Stimulated activated naive CD8-positive, alpha-beta T cell treated with anti-CD3 and anti-CD28 coated beads, Interleukin-15, Interleukin-2, amounts not matched to agents 100 ng/mL and 50 ng/mL, for 24 hours (primary cell): ENCODE results near the gene RNF130.
"Not testable (repeated sequence)": the region's sequence is repeated elsewhere in the genome, so short reads cannot be mapped to it uniquely, and the experiment has no call there.

Experiments
- H3K27ac Mint-ChIP-seq: one replicate; pipeline ENCODE4 v1.8.0; 2021; ENCODE audit warnings: mild to moderate bottlenecking, mixed read lengths
- H3K27me3 Mint-ChIP-seq: one replicate; pipeline ENCODE4 v1.8.0; 2021; ENCODE audit warnings: mixed read lengths
- H3K36me3 Mint-ChIP-seq: one replicate; pipeline ENCODE4 v1.8.0; 2021; ENCODE audit warnings: low read depth, mixed read lengths
- H3K4me1 Mint-ChIP-seq: one replicate; pipeline ENCODE4 v1.8.0; 2021; ENCODE audit warnings: low read depth, mixed read lengths
- H3K4me3 Mint-ChIP-seq: one replicate; pipeline ENCODE4 v1.8.0; 2021; ENCODE audit warnings: mild to moderate bottlenecking, mixed read lengths
- H3K9me3 Mint-ChIP-seq: one replicate; pipeline ENCODE4 v1.8.0; 2021; ENCODE audit warnings: mixed read lengths

Gene RNF130

DNA sequence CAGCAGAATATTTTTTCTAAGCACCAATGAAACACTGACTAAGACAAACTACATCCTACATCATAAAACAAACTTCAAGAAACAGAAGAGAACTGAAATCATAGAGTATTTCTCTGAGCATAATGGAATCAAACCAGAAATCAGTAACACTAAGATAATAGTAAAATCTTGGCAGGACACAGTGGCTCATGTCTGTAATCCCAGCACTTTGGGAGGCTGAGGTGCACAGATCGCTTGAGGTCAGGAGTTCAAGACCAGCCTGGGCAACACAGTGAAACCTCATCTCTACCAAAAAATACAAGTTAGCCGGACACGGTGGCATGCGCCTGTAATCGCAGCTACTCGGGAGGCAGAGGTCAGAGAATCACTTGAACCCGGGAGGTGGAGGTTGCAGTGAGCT, 63.1 kb downstream of the RNF130 start:
- Mint-ChIP-seq H3K4me1 (peaks cover 26% of the 10 kb centered on the region), H3K4me3 (no peak overlapping the region), H3K9me3 (no peaks in the 10 kb centered on the region), H3K27me3 (no peaks in the 10 kb centered on the region), H3K36me3 (peaks cover 14% of the 10 kb centered on the region), H3K27ac (no peak overlapping the region)

DNA sequence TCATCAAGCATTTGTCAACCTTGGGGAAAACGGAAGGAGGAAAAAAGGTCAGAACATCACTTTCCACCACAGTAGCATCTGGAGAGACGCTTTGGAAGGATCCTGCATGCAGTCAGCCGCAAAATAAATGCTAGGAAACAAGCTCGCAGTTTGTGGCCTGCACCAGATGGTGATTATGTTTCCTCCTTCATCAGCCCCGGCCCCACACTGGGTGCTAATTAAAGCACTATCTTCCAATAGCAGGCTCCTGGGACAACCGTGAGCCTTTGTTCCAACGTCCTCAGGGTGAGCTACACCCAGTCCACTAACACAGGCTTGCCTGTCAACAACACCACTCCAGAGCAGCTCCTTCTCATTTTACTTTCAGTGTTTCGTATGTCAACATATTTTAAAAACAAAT, 64.0 kb downstream of the RNF130 start:
- Mint-ChIP-seq H3K9me3 (no peaks in the 10 kb centered on the region), H3K36me3 (peaks cover 14% of the 10 kb centered on the region), H3K27me3 (no peaks in the 10 kb centered on the region), H3K4me3 (no peak overlapping the region), H3K4me1 (peaks cover 26% of the 10 kb centered on the region), H3K27ac (no peak overlapping the region)

DNA sequence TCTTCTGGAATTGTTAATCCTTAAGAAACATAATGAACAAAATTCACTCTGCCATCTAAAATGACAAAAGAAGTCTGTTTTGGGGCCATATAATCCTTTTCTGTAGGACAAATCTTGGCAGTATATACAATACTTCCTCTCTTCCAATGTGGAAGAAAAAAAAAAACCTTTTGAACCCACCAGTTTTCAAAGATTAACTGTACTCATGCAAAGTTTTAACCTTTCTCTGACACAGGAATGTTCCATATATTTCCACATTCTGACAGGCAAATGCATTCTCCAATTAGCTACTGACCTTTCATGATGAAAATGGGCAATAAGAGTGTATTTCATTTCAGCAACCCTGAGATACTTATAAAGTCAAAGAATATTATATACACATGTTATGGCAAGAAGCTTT, 65.4 kb downstream of the RNF130 start:
- Mint-ChIP-seq H3K4me3 (no peak overlapping the region), H3K36me3 (peaks cover 14% of the 10 kb centered on the region), H3K9me3 (no peaks in the 10 kb centered on the region), H3K4me1 (peaks cover 26% of the 10 kb centered on the region), H3K27me3 (no peaks in the 10 kb centered on the region), H3K27ac (no peak overlapping the region)

DNA sequence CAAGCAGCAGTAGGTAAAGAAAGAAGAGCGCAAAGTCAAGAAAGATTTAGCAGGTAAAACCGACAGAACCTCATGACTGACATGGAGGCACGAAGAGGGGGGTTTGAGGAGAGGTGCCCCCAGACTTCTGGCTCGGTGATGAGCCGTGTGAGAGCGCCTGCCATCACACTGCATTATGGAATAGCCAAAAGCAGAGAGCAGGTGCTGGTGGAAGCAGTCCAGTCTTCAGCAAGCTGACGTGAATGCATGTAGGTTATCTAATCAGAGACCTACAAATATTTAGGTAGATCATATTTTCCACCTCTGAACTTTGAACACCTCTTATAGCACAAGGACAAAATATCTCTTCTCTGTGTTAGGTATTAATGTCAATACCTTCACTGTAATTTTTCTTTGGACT, 68.4 kb downstream of the RNF130 start:
- no peak overlapping the region for H3K27ac Mint-ChIP-seq
- H3K4me1 Mint-ChIP-seq, result peaks cover 24% of the 10 kb centered on the region
- H3K9me3 Mint-ChIP-seq, result peaks cover 4% of the 10 kb centered on the region
- H3K4me3 Mint-ChIP-seq, result no peak overlapping the region
- H3K36me3 Mint-ChIP-seq, result peaks cover 3% of the 10 kb centered on the region
- no peaks in the 10 kb centered on the region for H3K27me3 Mint-ChIP-seq

DNA sequence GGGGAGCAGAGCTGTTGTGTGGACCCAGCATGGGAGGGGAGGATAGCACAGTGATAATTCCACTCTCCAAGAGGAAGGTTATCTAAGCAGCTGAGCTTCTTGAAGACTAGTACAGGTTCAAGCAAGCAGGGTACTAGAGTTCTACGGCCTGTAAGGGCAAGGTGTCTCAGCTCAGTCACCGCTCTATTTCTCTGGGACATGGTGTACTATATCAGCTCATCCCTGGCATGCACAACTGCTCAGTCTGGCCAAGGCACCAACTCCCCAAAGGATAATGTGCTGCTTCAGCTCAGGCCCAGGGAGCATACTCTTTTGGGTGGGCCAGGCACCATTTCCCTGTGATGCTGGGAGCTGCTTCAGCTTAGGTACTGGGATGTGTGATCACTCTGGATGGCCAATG, 69.8 kb downstream of the RNF130 start:
- Mint-ChIP-seq H3K27ac (no peak overlapping the region), H3K36me3 (peaks cover 3% of the 10 kb centered on the region), H3K27me3 (no peaks in the 10 kb centered on the region)

DNA sequence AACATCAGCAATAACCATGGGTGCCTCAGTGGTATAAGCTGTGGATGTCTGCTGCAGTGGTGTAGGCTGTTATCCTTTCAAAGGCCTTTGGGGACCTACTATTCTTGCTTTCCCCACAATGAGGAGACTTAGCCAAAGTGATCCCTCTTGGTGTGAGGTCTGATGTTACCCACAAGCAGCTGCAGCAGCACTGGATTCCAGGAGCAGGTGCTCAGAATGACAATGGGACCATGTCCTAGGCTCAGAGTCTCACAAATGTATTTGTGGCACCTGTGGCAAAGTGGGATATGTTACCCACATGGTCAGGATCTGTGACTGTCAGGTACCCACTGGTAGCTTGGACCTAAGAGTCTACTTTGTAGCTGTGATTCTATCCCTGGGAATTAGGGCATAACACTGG, 70.4 kb downstream of the RNF130 start:
- Mint-ChIP-seq H3K4me3 (no peak overlapping the region), H3K27me3 (no peaks in the 10 kb centered on the region), H3K27ac (no peak overlapping the region), H3K36me3 (peaks cover 3% of the 10 kb centered on the region), H3K4me1 (peaks cover 4% of the 10 kb centered on the region), H3K9me3 (peaks cover 5% of the 10 kb centered on the region)

More for the DNA sequence above, 69.8 kb downstream of the RNF130 start:
- H3K9me3 Mint-ChIP-seq, result peaks cover 5% of the 10 kb centered on the region
- H3K4me1 Mint-ChIP-seq, result peaks cover 10% of the 10 kb centered on the region
- H3K4me3 Mint-ChIP-seq, result no peak overlapping the region

DNA sequence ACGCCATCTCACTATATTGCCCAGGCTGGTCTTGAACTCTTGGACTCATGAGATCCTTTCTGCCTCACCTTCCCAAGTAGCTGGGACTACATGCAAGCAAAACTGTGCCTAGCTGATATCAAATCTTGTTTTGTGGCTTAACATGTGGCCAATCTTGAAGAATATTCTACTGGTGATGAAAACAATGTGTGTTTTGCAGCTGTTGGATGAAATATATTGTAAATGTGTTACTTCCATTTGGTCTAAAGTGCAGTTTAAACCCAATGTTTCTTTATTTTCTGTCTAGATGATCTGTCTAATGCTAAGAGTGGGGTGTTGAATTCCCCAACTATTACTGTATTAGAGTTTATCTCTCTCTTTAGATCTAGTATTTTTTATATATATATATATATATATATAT, 73.1 kb downstream of the RNF130 start:
- Mint-ChIP-seq H3K4me1 (no peaks in the 10 kb centered on the region), H3K27me3 (no peaks in the 10 kb centered on the region), H3K9me3 (peaks cover 5% of the 10 kb centered on the region), H3K36me3 (no peaks in the 10 kb centered on the region), H3K4me3 (no peak overlapping the region), H3K27ac (no peak overlapping the region)

DNA sequence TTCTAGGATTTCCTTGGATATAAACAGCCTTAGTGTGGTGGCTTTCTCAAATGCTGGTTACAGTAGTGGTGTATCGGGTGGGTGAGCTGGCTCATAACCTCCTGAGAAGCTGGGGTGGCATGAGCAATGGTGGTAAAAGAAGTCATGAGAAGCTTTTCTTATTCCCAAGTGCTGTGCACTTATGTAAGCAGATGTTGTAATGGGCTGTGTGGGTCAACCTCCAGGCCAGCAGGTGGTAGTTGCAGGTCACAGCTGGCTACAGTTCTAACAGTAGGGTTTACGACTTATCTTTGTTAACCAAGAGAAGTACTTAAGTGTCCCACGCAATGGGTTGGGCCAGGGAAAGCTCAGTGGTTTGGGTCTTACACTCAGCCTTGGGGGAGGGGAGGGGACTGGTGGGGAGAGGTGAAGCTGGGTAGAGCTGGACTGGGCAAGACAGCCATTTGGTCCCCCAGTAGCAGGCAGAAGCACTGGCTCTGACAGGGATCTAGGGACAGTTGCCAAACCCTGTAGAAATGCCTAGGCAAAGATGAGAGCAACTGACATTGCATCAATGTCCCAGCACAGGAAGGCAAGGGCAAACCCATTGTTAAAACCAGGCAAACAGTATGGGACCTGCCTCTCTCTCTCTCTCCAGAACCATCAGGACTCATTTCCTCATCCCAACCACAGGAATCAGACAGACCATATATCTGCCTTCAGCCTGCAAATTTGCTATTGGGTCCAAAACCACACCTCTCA, 76.8 kb downstream of the RNF130 start:
- H3K27me3 Mint-ChIP-seq, result no peaks in the 10 kb centered on the region
- H3K4me3 Mint-ChIP-seq, result no peak overlapping the region
- no peaks in the 10 kb centered on the region for H3K4me1 Mint-ChIP-seq
- peaks cover 5% of the 10 kb centered on the region for H3K9me3 Mint-ChIP-seq
- no peaks in the 10 kb centered on the region for H3K36me3 Mint-ChIP-seq
- H3K27ac Mint-ChIP-seq, result no peak overlapping the region

DNA sequence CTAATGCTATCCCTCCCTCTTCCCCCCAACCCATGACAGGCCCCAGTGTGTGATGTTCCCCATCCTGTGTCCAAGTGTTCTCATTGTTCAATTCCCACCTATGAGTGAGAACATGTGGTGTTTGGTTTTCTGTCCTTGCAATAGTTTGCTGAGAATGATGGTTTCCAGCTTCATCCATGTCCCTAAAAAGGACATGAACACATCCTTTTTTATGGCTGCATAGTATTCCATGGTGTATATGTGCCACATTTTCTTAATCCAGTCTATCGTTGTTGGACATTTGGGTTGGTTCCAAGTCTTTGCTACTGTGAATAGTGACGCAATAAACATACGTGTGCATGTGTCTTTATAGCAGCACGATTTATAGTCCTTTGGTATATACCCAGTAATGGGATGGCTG, 78.7 kb downstream of the RNF130 start:
- not testable (repeated sequence) for H3K9me3 Mint-ChIP-seq, H3K36me3 Mint-ChIP-seq, H3K27ac Mint-ChIP-seq, H3K27me3 Mint-ChIP-seq, H3K4me1 Mint-ChIP-seq, H3K4me3 Mint-ChIP-seq

DNA sequence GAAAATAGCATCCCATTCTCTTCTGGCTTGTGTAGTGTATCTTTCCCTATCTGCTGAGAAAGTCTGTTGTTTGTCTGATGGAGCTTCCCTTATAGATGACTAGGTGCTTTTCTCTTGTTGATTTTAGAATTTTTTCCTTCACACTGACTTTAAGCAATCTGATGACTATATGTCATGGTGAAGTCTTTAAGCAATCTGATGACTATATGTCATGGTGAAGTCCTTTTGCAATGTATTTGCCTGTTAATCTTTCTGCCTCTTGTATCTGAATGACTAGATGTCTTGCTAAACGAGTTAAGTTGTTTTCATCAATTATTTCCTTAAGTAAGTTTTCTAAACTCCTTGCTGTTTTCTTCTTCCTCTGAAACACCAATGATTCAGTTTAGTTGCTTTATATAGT, 80.5 kb downstream of the RNF130 start:
- no peak overlapping the region for H3K4me3 Mint-ChIP-seq
- H3K4me1 Mint-ChIP-seq, result no peaks in the 10 kb centered on the region
- no peaks in the 10 kb centered on the region for H3K27me3 Mint-ChIP-seq
- H3K9me3 Mint-ChIP-seq, result no peaks in the 10 kb centered on the region
- no peaks in the 10 kb centered on the region for H3K36me3 Mint-ChIP-seq
- no peak overlapping the region for H3K27ac Mint-ChIP-seq

DNA sequence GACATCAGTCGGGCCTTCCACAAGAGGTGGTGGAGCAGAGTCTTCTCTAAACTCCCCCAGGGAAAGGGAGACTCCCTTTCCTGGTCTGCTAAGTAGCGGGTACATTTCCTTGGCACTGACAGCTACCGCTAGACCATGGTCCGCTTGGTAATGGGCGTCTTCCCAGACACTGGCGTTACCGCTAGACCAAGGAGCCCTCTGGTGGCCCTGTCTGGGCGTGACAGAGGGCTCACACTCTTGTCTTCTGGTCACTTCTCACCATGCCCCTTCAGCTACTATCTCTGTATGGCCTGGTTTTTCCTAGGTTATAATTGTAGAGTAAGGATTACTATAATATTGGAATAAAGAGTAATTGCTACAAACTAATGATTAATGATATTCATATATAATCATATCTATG, 81.0 kb downstream of the RNF130 start:
- H3K36me3 Mint-ChIP-seq, H3K9me3 Mint-ChIP-seq, H3K4me3 Mint-ChIP-seq, H3K27me3 Mint-ChIP-seq, H3K27ac Mint-ChIP-seq, H3K4me1 Mint-ChIP-seq: not testable (repeated sequence)

DNA sequence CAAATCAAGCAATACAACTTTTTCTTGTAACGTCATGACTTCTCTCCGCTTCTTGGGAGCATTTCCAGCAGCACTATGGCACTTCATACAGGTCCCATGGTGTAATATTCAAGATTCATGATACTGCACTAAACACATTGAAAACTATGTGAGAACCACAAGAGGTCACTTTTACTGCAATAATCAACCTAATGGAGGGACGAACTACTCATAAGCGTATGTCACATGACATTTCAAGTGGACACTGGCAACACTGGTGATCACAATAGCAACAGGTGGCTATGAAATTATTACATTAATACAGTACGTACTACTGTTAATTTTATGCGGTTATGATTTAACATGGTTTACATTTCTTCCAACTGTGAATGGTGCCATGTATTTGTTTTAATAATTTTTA, 85.2 kb downstream of the RNF130 start:
- Mint-ChIP-seq H3K9me3 (no peaks in the 10 kb centered on the region), H3K27me3 (no peaks in the 10 kb centered on the region), H3K36me3 (no peaks in the 10 kb centered on the region), H3K4me1 (no peaks in the 10 kb centered on the region), H3K4me3 (no peak overlapping the region), H3K27ac (no peak overlapping the region)

DNA sequence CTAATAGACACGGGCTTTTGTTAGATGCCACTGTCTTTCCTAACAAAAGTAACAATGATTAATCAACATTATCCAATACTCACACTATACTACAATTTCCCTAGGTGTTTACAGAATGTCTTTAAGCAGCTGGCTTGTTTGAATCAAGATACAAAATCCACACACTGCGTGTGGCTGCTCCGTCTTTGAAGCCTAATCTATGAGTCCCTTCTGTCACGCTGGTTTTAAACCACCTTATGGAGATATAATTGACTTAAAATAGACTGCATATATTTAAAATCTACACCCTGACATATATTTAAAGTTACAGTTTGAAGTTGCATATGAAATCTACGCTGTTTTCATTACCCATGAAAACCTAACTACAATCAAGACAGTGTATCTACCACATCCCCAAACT, 89.9 kb downstream of the RNF130 start:
- H3K4me1 Mint-ChIP-seq, result no peaks in the 10 kb centered on the region
- no peaks in the 10 kb centered on the region for H3K9me3 Mint-ChIP-seq
- H3K4me3 Mint-ChIP-seq, result no peak overlapping the region
- H3K27ac Mint-ChIP-seq, result no peak overlapping the region
- H3K27me3 Mint-ChIP-seq, result no peaks in the 10 kb centered on the region
- H3K36me3 Mint-ChIP-seq, result peaks cover 10% of the 10 kb centered on the region

DNA sequence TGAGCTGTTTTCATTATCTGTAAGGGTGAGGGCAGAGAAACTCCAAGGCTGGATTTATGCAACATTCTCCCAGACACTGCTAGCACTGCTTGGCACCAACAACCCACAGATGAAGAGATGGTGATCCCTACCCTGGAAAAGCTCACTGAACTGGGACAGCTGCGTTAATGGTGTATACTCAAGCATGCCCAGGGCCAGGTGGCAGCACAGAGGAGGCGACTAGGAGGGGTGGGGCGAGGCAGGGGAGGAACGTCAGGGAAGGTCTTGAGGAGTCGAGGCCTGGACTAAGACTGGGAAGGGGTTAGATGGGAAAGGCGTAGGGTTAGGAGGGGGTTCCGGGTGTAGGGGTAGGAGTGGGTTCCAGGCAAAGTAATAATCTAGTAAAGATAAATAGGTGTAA, 90.8 kb downstream of the RNF130 start:
- Mint-ChIP-seq H3K9me3 (no peaks in the 10 kb centered on the region), H3K36me3 (peaks cover 18% of the 10 kb centered on the region), H3K4me3 (no peak overlapping the region), H3K4me1 (no peaks in the 10 kb centered on the region), H3K27me3 (no peaks in the 10 kb centered on the region), H3K27ac (no peak overlapping the region)

DNA sequence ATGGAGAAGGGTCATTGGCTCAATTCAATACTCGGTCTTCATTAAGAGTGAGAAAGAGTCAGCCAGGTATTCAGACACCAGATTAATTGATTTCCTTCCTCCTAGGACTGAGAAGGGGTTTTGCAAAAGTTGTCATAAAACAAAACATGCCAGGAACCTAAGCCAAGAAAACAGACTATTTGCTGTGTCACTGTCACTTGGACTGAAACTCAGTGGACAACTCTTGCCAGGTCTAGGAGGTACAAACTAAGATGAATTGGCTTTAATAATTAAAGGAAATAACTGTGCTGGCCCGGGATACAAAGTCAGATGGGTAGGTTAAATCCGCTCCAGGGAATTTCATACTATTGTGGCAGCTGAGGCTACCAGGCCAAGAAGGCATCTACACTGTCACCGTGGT, 92.8 kb downstream of the RNF130 start:
- H3K4me1 Mint-ChIP-seq, result peaks cover 6% of the 10 kb centered on the region
- no peaks in the 10 kb centered on the region for H3K9me3 Mint-ChIP-seq
- H3K27me3 Mint-ChIP-seq, result no peaks in the 10 kb centered on the region
- H3K36me3 Mint-ChIP-seq, result peaks cover 32% of the 10 kb centered on the region
- H3K4me3 Mint-ChIP-seq, result no peak overlapping the region
- no peak overlapping the region for H3K27ac Mint-ChIP-seq

DNA sequence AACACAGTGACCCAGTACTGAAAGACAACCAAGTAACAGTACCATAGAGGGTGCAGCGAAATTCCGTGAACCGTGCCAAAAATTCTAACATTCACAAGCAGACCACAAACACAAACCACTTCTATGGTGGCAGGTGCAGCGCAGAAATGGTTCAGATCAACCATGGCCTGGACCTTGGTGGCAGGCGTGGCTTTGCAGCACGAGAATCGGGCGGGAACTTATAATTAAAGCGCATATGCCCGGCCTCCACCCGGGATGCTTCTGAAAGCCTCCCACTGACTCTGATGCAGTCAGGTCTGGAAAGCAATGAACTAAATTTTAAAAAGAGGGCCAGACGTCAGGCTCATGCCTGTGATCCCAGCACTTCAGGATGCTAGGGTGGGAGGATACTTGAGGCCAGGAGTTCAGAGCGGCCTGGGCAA, 95.8 kb downstream of the RNF130 start:
- Mint-ChIP-seq H3K9me3 (no peaks in the 10 kb centered on the region), H3K36me3 (peaks cover 32% of the 10 kb centered on the region), H3K4me3 (no peak overlapping the region), H3K27me3 (no peaks in the 10 kb centered on the region), H3K4me1 (peaks cover 18% of the 10 kb centered on the region), H3K27ac (no peak overlapping the region)
